HCT116 (cell line): Measurements from ENCODE around the gene CLEC20A. TPM values are rescaled to one million over a fixed set of nuclear protein-coding genes. Genes with fewer than 3 reads are reported as not detected.

Experiments
- ATAC-seq: fragments of 200-7000 bp; cut with Tn5 transposase; 2 replicates; pipeline ENCODE4 v1.9.1; 2020; ENCODE audit warnings: mild to moderate bottlenecking, moderate library complexity
- BruUV-seq: library from RNA; stranded (reverse); fragments of 400-500 nt; replicated peaks from 2 replicates; lab custom pipeline; 2021; lab: Mats Ljungman, UMichigan
- CTCF ChIA-PET: fragments of 300-600 bp; sonication (Branson Sonifier 250); formaldehyde crosslinking; loops from one replicate; lab custom pipeline; 2021; ENCODE audit warnings: antibody characterized with exemption; lab: Charles Lee
- POLR2A ChIA-PET: fragments of 300-600, 350-600 bp; sonication (Branson Sonifier 250); formaldehyde crosslinking; loops from one replicate; lab custom pipeline; 2021; ENCODE audit warnings: antibody characterized with exemption; lab: Charles Lee
- RAD21 ChIA-PET, 2 experiments: fragments of 300-600 bp; sonication (Branson Sonifier 250); formaldehyde crosslinking; loops; one replicate each; lab custom pipeline; 2023; ENCODE audit warnings: low total read pairs in 2 of 2; ENCODE audit not compliant: uncharacterized antibody in 2 of 2, unreplicated experiment in 2 of 2, low non-redundant PET in 1 of 2; lab: Charles Lee
- DNase-seq: peaks from one replicate; pipeline ENCODE4 v3.0.0-alpha.2; 2010; ENCODE audit warnings: low read depth, low spot score
- H2AFZ ChIP-seq: fragments of 200-600 bp; shearing (Covaris generic), sonication (generic); 2 replicates; pipeline ENCODE4 v1.6.1; 2017; ENCODE audit warnings: low read depth, mixed run types, mixed read lengths, antibody characterized with exemption, low read length; ENCODE audit not compliant: poor library complexity, severe bottlenecking
- H3K27ac ChIP-seq: 2 replicates; pipeline ENCODE4 v1.5.1; 2012; ENCODE audit warnings: low read depth, low read length
- H3K27me3 ChIP-seq: fragments of 200-600 bp; sonication (generic); 2 replicates; pipeline ENCODE4 v1.6.1; 2016; ENCODE audit warnings: mixed run types, low read length, mixed read lengths; ENCODE audit not compliant: insufficient read depth
- H3K36me3 ChIP-seq, 2 experiments: fragments of 200-500 bp in 1 of 2; fragments of 200-600 bp in 1 of 2; sonication (Bioruptor generic) in 1 of 2; sonication (generic) in 1 of 2; 2 replicates each; pipeline versions ENCODE4 v1.5.1 to v1.6.1; 2014 to 2016; ENCODE audit warnings: low read length in 2 of 2, inconsistent platforms in 1 of 2, mixed read lengths in 1 of 2, mixed run types in 1 of 2; ENCODE audit not compliant: insufficient read depth in 2 of 2, control insufficient read depth in 1 of 2
- H3K4me1 ChIP-seq, 2 experiments: fragments of 200-600 bp in 1 of 2; sonication (generic) in 1 of 2; 2 replicates each; pipeline versions ENCODE4 v1.5.1 to v1.6.1; 2012 to 2017; ENCODE audit warnings: low read length in 2 of 2, inconsistent platforms in 1 of 2, mild to moderate bottlenecking in 1 of 2, mixed read lengths in 1 of 2, mixed run types in 1 of 2, moderate library complexity in 1 of 2; ENCODE audit not compliant: insufficient read depth in 2 of 2, control insufficient read depth in 1 of 2
- H3K4me2 ChIP-seq: fragments of 200-600 bp; sonication (generic); 2 replicates; pipeline ENCODE4 v1.6.1; 2017; ENCODE audit warnings: mixed run types, low read length, mixed read lengths
- H3K4me3 ChIP-seq, 2 experiments: fragments of 200-600 bp in 1 of 2; sonication (generic) in 1 of 2; replicated peaks in 1 of 2; 2 replicates each; pipeline ENCODE4 v1.5.1; 2011 to 2016; ENCODE audit warnings: low read length in 2 of 2, control low read depth in 1 of 2, low read depth in 1 of 2, mild to moderate bottlenecking in 1 of 2, mixed read lengths in 1 of 2, mixed run types in 1 of 2
- H3K79me2 ChIP-seq: fragments of 200-600 bp; sonication (generic); 2 replicates; pipeline ENCODE4 v1.6.1; 2017; ENCODE audit warnings: mild to moderate bottlenecking, mixed run types, low read length, moderate library complexity, mixed read lengths; ENCODE audit not compliant: insufficient read depth
- H3K9ac ChIP-seq: fragments of 200-600 bp; sonication (generic); 2 replicates; pipeline ENCODE4 v1.6.1; 2016; ENCODE audit warnings: low read length, mixed read lengths
- H3K9me2 ChIP-seq: fragments of 200-600 bp; sonication (generic), shearing (Covaris generic); 2 replicates; pipeline ENCODE4 v1.6.1; 2017; ENCODE audit warnings: mixed run types, mild to moderate bottlenecking, moderate library complexity; ENCODE audit not compliant: insufficient read depth
- H3K9me3 ChIP-seq, 2 experiments: fragments of 200-500 bp in 1 of 2; fragments of 200-600 bp in 1 of 2; sonication (Bioruptor generic) in 1 of 2; sonication (generic) in 1 of 2; 2 replicates each; pipeline ENCODE4 v1.6.1; 2014 to 2017; ENCODE audit warnings: low read length in 2 of 2, mixed read lengths in 2 of 2, inconsistent platforms in 1 of 2, low read depth in 1 of 2, mild to moderate bottlenecking in 1 of 2, mixed run types in 1 of 2, moderate library complexity in 1 of 2; ENCODE audit not compliant: control insufficient read depth in 1 of 2, insufficient read depth in 1 of 2
- H4K20me1 ChIP-seq: fragments of 200-600 bp; sonication (generic), shearing (Covaris generic); 2 replicates; pipeline ENCODE4 v1.6.1; 2017; ENCODE audit warnings: mixed run types, mild to moderate bottlenecking, moderate library complexity; ENCODE audit not compliant: insufficient read depth
- CBX3 ChIP-seq: IDR thresholded peaks from 2 replicates; pipeline ENCODE4 v1.6.1; 2012; ENCODE audit warnings: low read depth
- JUND ChIP-seq: IDR thresholded peaks from 2 replicates; pipeline ENCODE4 v1.6.1; 2012
- POLR2A ChIP-seq: IDR thresholded peaks from 2 replicates; pipeline ENCODE4 v1.7.0; 2011; ENCODE audit warnings: borderline replicate concordance; ENCODE audit not compliant: insufficient read depth, insufficient read length; ENCODE audit errors: extremely low read depth
- RAD21 ChIP-seq: IDR thresholded peaks from 2 replicates; pipeline ENCODE4 v1.6.1; 2012; ENCODE audit warnings: low read depth, mild to moderate bottlenecking
- SIN3A ChIP-seq: IDR thresholded peaks from 2 replicates; pipeline ENCODE4 v1.6.1; 2012; ENCODE audit warnings: low read depth
- SP1 ChIP-seq: IDR thresholded peaks from 2 replicates; pipeline ENCODE4 v1.6.1; 2012; ENCODE audit warnings: low read depth
- SRF ChIP-seq: IDR thresholded peaks from 2 replicates; pipeline ENCODE4 v1.6.1; 2012; ENCODE audit warnings: low read depth
- ZFX ChIP-seq: fragments of 450-650 bp; IDR thresholded peaks from 2 replicates; pipeline ENCODE4 v1.6.1; 2017
- ZNF274 ChIP-seq: fragments of 200-500 bp; sonication (Bioruptor generic); IDR thresholded peaks from 2 replicates; pipeline ENCODE4 v1.6.1; 2014; ENCODE audit warnings: mild to moderate bottlenecking, low read depth, low read length, inconsistent platforms
- intact Hi-C: fragments of 100-400 bp; cut with micrococcal nuclease; formaldehyde crosslinking; loops from 2 replicates; pipeline ENCODE4 v1.10.0; 2022
- total RNA-seq: library from RNA; stranded (reverse); gene quantifications from one replicate; pipeline ENCODE4 v1.2.1, GENCODE V29; 2021; ENCODE audit not compliant: unreplicated experiment
- TF ChIP-seq, protein P1 (sequence below): IDR thresholded peaks from 2 replicates; pipeline ENCODE4 v1.6.1; 2012
- TF ChIP-seq, protein P2 (sequence below): IDR thresholded peaks from 2 replicates; pipeline ENCODE4 v1.6.1; 2012; ENCODE audit warnings: low read depth
- TF ChIP-seq, protein P3 (sequence below): IDR thresholded peaks from 2 replicates; pipeline ENCODE4 v1.6.1; 2011; ENCODE audit warnings: mild to moderate bottlenecking, low read length, moderate library complexity; ENCODE audit not compliant: insufficient replicate concordance; ENCODE audit errors: extremely low read depth

Gene CLEC20A
- total RNA-seq, 1 experiment from 2014 or later = not detected

DNA sequence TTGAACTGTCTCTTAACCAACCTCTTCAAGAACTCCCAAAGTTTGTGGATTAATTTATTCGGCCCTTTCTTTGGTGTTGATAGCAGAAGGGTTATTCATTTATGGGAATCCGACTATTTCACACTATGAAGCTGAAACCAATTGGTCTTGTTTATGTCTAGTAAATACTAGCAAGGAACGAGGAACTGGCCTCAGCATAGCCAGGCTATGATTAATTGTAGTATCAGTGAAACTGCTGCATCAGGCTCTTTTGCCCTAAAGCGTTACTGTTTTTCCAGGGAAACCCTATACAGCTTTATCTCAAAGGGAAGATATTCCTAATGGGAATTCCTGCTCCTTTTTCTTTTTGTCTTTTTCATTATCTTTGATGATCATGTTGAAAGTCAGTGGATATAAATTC is 35.1 kb downstream of the CLEC20A start:
- Histone ChIP-seq H3K9me3 (no peaks in the 10 kb centered on the region), H3K27ac (no peak overlapping the region), H3K27me3 (no peaks in the 10 kb centered on the region), H3K4me1 (no peaks in the 10 kb centered on the region), H3K4me3 (no peak overlapping the region), H3K9ac (no peak overlapping the region), H3K36me3 (no peaks in the 10 kb centered on the region; a peak in 1 of 4 replicates), H4K20me1 (no peaks in the 10 kb centered on the region), H3K4me2 (no peak overlapping the region), H2AFZ (no peak overlapping the region), H3K79me2 (no peaks in the 10 kb centered on the region), H3K9me2 (no peaks in the 10 kb centered on the region)
- DNase-seq (no peak), ATAC-seq (no peak)
- BruUV-seq = no TSS peak
- ChIA-PET CTCF (no interaction called here), POLR2A (no interaction called here), RAD21 (no interaction called here)
- intact Hi-C loops = no loop called here
- TF ChIP-seq, protein P1, sequence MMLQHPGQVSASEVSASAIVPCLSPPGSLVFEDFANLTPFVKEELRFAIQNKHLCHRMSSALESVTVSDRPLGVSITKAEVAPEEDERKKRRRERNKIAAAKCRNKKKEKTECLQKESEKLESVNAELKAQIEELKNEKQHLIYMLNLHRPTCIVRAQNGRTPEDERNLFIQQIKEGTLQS = no peak
- TF ChIP-seq, protein P2, sequence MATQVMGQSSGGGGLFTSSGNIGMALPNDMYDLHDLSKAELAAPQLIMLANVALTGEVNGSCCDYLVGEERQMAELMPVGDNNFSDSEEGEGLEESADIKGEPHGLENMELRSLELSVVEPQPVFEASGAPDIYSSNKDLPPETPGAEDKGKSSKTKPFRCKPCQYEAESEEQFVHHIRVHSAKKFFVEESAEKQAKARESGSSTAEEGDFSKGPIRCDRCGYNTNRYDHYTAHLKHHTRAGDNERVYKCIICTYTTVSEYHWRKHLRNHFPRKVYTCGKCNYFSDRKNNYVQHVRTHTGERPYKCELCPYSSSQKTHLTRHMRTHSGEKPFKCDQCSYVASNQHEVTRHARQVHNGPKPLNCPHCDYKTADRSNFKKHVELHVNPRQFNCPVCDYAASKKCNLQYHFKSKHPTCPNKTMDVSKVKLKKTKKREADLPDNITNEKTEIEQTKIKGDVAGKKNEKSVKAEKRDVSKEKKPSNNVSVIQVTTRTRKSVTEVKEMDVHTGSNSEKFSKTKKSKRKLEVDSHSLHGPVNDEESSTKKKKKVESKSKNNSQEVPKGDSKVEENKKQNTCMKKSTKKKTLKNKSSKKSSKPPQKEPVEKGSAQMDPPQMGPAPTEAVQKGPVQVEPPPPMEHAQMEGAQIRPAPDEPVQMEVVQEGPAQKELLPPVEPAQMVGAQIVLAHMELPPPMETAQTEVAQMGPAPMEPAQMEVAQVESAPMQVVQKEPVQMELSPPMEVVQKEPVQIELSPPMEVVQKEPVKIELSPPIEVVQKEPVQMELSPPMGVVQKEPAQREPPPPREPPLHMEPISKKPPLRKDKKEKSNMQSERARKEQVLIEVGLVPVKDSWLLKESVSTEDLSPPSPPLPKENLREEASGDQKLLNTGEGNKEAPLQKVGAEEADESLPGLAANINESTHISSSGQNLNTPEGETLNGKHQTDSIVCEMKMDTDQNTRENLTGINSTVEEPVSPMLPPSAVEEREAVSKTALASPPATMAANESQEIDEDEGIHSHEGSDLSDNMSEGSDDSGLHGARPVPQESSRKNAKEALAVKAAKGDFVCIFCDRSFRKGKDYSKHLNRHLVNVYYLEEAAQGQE = no peak
- no peak for TF ChIP-seq POLR2A
- no peak for TF ChIP-seq SRF
- no peak for TF ChIP-seq ZNF274
- no peak for TF ChIP-seq CBX3
- TF ChIP-seq SIN3A = no peak
- TF ChIP-seq ZFX = no peak
- no peak for TF ChIP-seq SP1
- TF ChIP-seq RAD21 = no peak
- TF ChIP-seq, protein P3, sequence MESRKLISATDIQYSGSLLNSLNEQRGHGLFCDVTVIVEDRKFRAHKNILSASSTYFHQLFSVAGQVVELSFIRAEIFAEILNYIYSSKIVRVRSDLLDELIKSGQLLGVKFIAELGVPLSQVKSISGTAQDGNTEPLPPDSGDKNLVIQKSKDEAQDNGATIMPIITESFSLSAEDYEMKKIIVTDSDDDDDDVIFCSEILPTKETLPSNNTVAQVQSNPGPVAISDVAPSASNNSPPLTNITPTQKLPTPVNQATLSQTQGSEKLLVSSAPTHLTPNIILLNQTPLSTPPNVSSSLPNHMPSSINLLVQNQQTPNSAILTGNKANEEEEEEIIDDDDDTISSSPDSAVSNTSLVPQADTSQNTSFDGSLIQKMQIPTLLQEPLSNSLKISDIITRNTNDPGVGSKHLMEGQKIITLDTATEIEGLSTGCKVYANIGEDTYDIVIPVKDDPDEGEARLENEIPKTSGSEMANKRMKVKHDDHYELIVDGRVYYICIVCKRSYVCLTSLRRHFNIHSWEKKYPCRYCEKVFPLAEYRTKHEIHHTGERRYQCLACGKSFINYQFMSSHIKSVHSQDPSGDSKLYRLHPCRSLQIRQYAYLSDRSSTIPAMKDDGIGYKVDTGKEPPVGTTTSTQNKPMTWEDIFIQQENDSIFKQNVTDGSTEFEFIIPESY = no peak
- no peak for TF ChIP-seq JUND
